SK-N-SH (cell line): ENCODE results near the gene RAD51B. TPM values are rescaled to one million over a fixed set of nuclear protein-coding genes. Genes with fewer than 3 reads are reported as not detected.

Experiments used
- CTCF ChIA-PET: fragments of 300-600, 350-600 bp; formaldehyde crosslinking; extraction: SDS; loops from one replicate; lab custom pipeline; 2021; lab: Yijun Ruan, JAX
- POLR2A ChIA-PET: fragments of 350-600 bp; sonication (Branson Sonifier 250); formaldehyde crosslinking; extraction: SDS; loops from one replicate; lab custom pipeline; 2020; ENCODE audit warnings: antibody characterized with exemption, inconsistent platforms; lab: Yijun Ruan, JAX
- DNase-seq: peaks from one replicate; pipeline ENCODE4 v3.0.0; 2012
- H2AFZ ChIP-seq: fragments of 200-600 bp; sonication (generic); 2 replicates; pipeline ENCODE4 v1.8.1; 2016; ENCODE audit warnings: antibody characterized with exemption, mild to moderate bottlenecking, low read depth
- H3F3A ChIP-seq: fragments of 200-600 bp; sonication (generic); replicated peaks from 2 replicates; pipeline ENCODE3; 2016; ENCODE audit warnings: antibody characterized with exemption, mild to moderate bottlenecking; ENCODE audit not compliant: insufficient read depth
- H3K27ac ChIP-seq, 2 experiments: fragments of 200-500 bp in 1 of 2; fragments of 200-600 bp in 1 of 2; sonication (Bioruptor generic) in 1 of 2; sonication (generic), shearing (Covaris generic) in 1 of 2; 2 replicates each; pipeline versions ENCODE4 v1.5.1 to v1.6.1; 2014 to 2016; ENCODE audit warnings: low read depth in 2 of 2, inconsistent platforms in 1 of 2, low read length in 1 of 2, mild to moderate bottlenecking in 1 of 2, mixed read lengths in 1 of 2
- H3K27me3 ChIP-seq: fragments of 200-600 bp; sonication (generic), shearing (Covaris generic); 2 replicates; pipeline ENCODE4 v1.6.1; 2016; ENCODE audit warnings: mixed run types; ENCODE audit not compliant: insufficient read depth
- H3K36me3 ChIP-seq, 2 experiments: fragments of 200-500 bp in 1 of 2; fragments of 200-600 bp in 1 of 2; sonication (Bioruptor generic) in 1 of 2; sonication (generic) in 1 of 2; replicated peaks in 1 of 2; 2 replicates each; pipeline versions ENCODE3 to v1.5.1; 2014 to 2016; ENCODE audit warnings: low read length in 1 of 2, mild to moderate bottlenecking in 1 of 2; ENCODE audit not compliant: insufficient read depth in 2 of 2, control insufficient read depth in 1 of 2
- H3K4me1 ChIP-seq, 2 experiments: fragments of 200-500 bp in 1 of 2; fragments of 200-600 bp in 1 of 2; sonication (Bioruptor generic) in 1 of 2; sonication (generic), shearing (Covaris generic) in 1 of 2; 2 replicates each; pipeline versions ENCODE4 v1.5.1 to v1.6.1; 2014 to 2016; ENCODE audit warnings: low read depth in 1 of 2, low read length in 1 of 2, mixed run types in 1 of 2; ENCODE audit not compliant: insufficient read depth in 2 of 2, control insufficient read depth in 1 of 2
- H3K4me2 ChIP-seq: fragments of 200-600 bp; sonication (generic), shearing (Covaris generic); 2 replicates; pipeline ENCODE4 v1.6.1; 2017; ENCODE audit warnings: mixed run types
- H3K4me3 ChIP-seq, 2 experiments: fragments of 200-500 bp in 1 of 2; fragments of 200-600 bp in 1 of 2; sonication (Bioruptor generic) in 1 of 2; sonication (generic), shearing (Covaris generic) in 1 of 2; 2 replicates each; pipeline versions ENCODE4 v1.5.1 to v1.8.1; 2014 to 2016; ENCODE audit warnings: low read depth in 2 of 2, inconsistent platforms in 1 of 2, low read length in 1 of 2, mild to moderate bottlenecking in 1 of 2, mixed read lengths in 1 of 2, moderate library complexity in 1 of 2
- H3K79me2 ChIP-seq: fragments of 200-600 bp; sonication (generic); 2 replicates; pipeline ENCODE4 v1.8.1; 2017; ENCODE audit warnings: mild to moderate bottlenecking; ENCODE audit not compliant: insufficient read depth
- H3K9ac ChIP-seq: fragments of 200-600 bp; sonication (generic); 2 replicates; pipeline ENCODE4 v1.6.1; 2017; ENCODE audit warnings: mixed run types
- H3K9me2 ChIP-seq: fragments of 200-600 bp; sonication (generic); 2 replicates; pipeline ENCODE4 v1.6.1; 2017; ENCODE audit warnings: mixed run types
- H3K9me3 ChIP-seq: fragments of 200-600 bp; sonication (generic); 2 replicates; pipeline ENCODE4 v1.6.1; 2017; ENCODE audit warnings: mixed run types, mild to moderate bottlenecking, moderate library complexity
- H4K20me1 ChIP-seq: fragments of 200-600 bp; sonication (generic); 2 replicates; pipeline ENCODE4 v1.6.1; 2017; ENCODE audit warnings: mild to moderate bottlenecking, mixed run types; ENCODE audit not compliant: insufficient read depth
- CTCF ChIP-seq: fragments of 200-600 bp; sonication (generic); IDR thresholded peaks from 2 replicates; pipeline ENCODE4 v1.6.1; 2017; ENCODE audit warnings: antibody characterized with exemption, mild to moderate bottlenecking, moderate library complexity
- ELF1 ChIP-seq: IDR thresholded peaks from 2 replicates; pipeline ENCODE4 v1.4.0; 2012
- EP300 ChIP-seq, 2 experiments: IDR thresholded peaks; 2 replicates each; pipeline versions ENCODE4 v1.4.0 to v1.6.1; 2012; ENCODE audit warnings: borderline replicate concordance in 1 of 2, low read depth in 1 of 2, low read length in 1 of 2
- FOXJ3 ChIP-seq: sonication (generic); formaldehyde crosslinking; IDR thresholded peaks from 2 replicates; pipeline ENCODE4 v1.5.1; 2020; ENCODE audit warnings: mild to moderate bottlenecking, missing genetic modification reagents
- FOXM1 ChIP-seq: IDR thresholded peaks from 2 replicates; pipeline ENCODE4 v1.4.0; 2012; ENCODE audit warnings: low read depth, mild to moderate bottlenecking
- GABPA ChIP-seq: IDR thresholded peaks from 2 replicates; pipeline ENCODE4 v1.4.0; 2012; ENCODE audit warnings: low read depth, mild to moderate bottlenecking
- GATA2 ChIP-seq: sonication (generic); formaldehyde crosslinking; IDR thresholded peaks from 2 replicates; pipeline ENCODE4 v1.5.0; 2020; ENCODE audit warnings: mild to moderate bottlenecking, missing genetic modification reagents
- JUND ChIP-seq: IDR thresholded peaks from 2 replicates; pipeline ENCODE4 v1.4.0; 2012
- MEF2A ChIP-seq: IDR thresholded peaks from 2 replicates; pipeline ENCODE4 v1.4.0; 2012; ENCODE audit warnings: low read depth, borderline replicate concordance
- NFIC ChIP-seq: IDR thresholded peaks from 2 replicates; pipeline ENCODE4 v1.4.0; 2012; ENCODE audit warnings: borderline replicate concordance
- RAD21 ChIP-seq: IDR thresholded peaks from 2 replicates; pipeline ENCODE4 v1.6.1; 2012; ENCODE audit warnings: mild to moderate bottlenecking, low read length
- RFX5 ChIP-seq: IDR thresholded peaks from 2 replicates; pipeline ENCODE4 v1.6.1; 2012; ENCODE audit warnings: mild to moderate bottlenecking, improper control_type of control experiment, low read length
- RXRA ChIP-seq: IDR thresholded peaks from 2 replicates; pipeline ENCODE4 v1.4.0; 2012; ENCODE audit warnings: low read depth, mild to moderate bottlenecking, borderline replicate concordance
- SIN3A ChIP-seq: IDR thresholded peaks from 2 replicates; pipeline ENCODE4 v1.6.1; 2012; ENCODE audit warnings: low read depth, mild to moderate bottlenecking, low read length, moderate library complexity, borderline replicate concordance
- USF1 ChIP-seq: IDR thresholded peaks from 2 replicates; pipeline ENCODE4 v1.4.0; 2012; ENCODE audit warnings: low read depth, borderline replicate concordance
- ZBTB33 ChIP-seq: IDR thresholded peaks from 2 replicates; pipeline ENCODE4 v1.4.0; 2012; ENCODE audit warnings: low read depth, borderline replicate concordance
- whole genome bisulfite sequencing: methylation state at CpG from one replicate; pipeline ENCODE4 v1.1.6; 2017; ENCODE audit warnings: low lambda C conversion rate; 5-methylcytosine and 5-hydroxymethylcytosine counted together
- polyA plus RNA-seq, 3 experiments: library from polyadenylated mRNA; depleted of rRNA; stranded (reverse); fragments of >200 nt; gene quantifications; 2 replicates each; pipeline ENCODE4 v1.2.3, GENCODE V29; 2012
- TF ChIP-seq, protein P1 (sequence below): IDR thresholded peaks from 2 replicates; pipeline ENCODE4 v1.4.0; 2012; ENCODE audit warnings: low read depth
- TF ChIP-seq, protein P2 (sequence below): fragments of 150-350 bp; IDR thresholded peaks from 2 replicates; pipeline ENCODE4 v1.6.1; 2016; ENCODE audit warnings: mild to moderate bottlenecking, low read depth, low read length

The RAD51B gene
- polyA plus RNA-seq, 1 of the 3 experiments (the other 2 are of a cell fraction) = 6.0 TPM

- Histone ChIP-seq H3K27ac (no peak overlapping the region), H3K79me2 (no peaks in the 10 kb centered on the region), H3K9me2 (no peaks in the 10 kb centered on the region), H3K4me2 (no peak overlapping the region), H3K9me3 (peaks cover 26% of the 10 kb centered on the region), H3K36me3 (no peaks in the 10 kb centered on the region), H2AFZ (no peak overlapping the region), H3K4me3 (no peak overlapping the region), H3K9ac (no peak overlapping the region), H3F3A (peaks cover 8% of the 10 kb centered on the region), H4K20me1 (no peaks in the 10 kb centered on the region), H3K4me1 (0 out of 4 replicates have a peak, but pooled peaks cover 0 to 7% of the 10 kb centered on the region in 2 experiments), H3K27me3 (no peaks in the 10 kb centered on the region)
- no peak for DNase-seq
- no peak for TF ChIP-seq GABPA
- TF ChIP-seq NFIC = no peak
- TF ChIP-seq ELF1 = no peak
- no peak for TF ChIP-seq EP300 (IDR thresholded peaks at IDR 0.05; ENCODE audit: borderline replicate concordance in 1 of 2, low read depth in 1 of 2, low read length in 1 of 2)
- no peak for TF ChIP-seq USF1
- no peak for TF ChIP-seq FOXJ3 (CRISPR knock-in tag)
- CTCF ChIA-PET = no interaction called here
- POLR2A ChIA-PET = no interaction called here
Measured at GRCh38 chr14:68532496-68532895, 712.9 kb downstream of the RAD51B start.

GRCh38 chr14:68534276-68534675 lies 714.7 kb downstream of the RAD51B start:
- TF ChIP-seq NFIC = no peak
- TF ChIP-seq, protein P1, sequence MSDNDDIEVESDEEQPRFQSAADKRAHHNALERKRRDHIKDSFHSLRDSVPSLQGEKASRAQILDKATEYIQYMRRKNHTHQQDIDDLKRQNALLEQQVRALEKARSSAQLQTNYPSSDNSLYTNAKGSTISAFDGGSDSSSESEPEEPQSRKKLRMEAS = no peak
- no peak for TF ChIP-seq FOXJ3 (CRISPR knock-in tag)
- TF ChIP-seq FOXM1 = no peak
- TF ChIP-seq RFX5 = no peak
- no peak for TF ChIP-seq SIN3A
- TF ChIP-seq, protein P2, sequence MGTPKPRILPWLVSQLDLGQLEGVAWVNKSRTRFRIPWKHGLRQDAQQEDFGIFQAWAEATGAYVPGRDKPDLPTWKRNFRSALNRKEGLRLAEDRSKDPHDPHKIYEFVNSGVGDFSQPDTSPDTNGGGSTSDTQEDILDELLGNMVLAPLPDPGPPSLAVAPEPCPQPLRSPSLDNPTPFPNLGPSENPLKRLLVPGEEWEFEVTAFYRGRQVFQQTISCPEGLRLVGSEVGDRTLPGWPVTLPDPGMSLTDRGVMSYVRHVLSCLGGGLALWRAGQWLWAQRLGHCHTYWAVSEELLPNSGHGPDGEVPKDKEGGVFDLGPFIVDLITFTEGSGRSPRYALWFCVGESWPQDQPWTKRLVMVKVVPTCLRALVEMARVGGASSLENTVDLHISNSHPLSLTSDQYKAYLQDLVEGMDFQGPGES = no peak
- no peak for TF ChIP-seq JUND
- TF ChIP-seq ZBTB33 = no peak
- no peak for TF ChIP-seq RAD21
- TF ChIP-seq RXRA = no peak
- TF ChIP-seq GATA2 (CRISPR knock-in tag) = no peak
- TF ChIP-seq MEF2A = no peak
- TF ChIP-seq CTCF = no peak
- no peaks in the 10 kb centered on the region for H4K20me1 ChIP-seq
- H2AFZ ChIP-seq = no peak overlapping the region
- H3K27me3 ChIP-seq = no peaks in the 10 kb centered on the region
- H3K27ac ChIP-seq = no peak overlapping the region
- peaks cover 26% of the 10 kb centered on the region for H3K9me3 ChIP-seq
- no peaks in the 10 kb centered on the region for H3K9me2 ChIP-seq
- no peak overlapping the region for H3K9ac ChIP-seq
- CTCF ChIA-PET = interaction anchor here (0.7 to 1.2 kb wide), 2 partner anchors 12 to 281 kb away, joined by 3 to 5 read pairs; no protein-coding TSS in a partner anchor
- H3K4me3 ChIP-seq = no peak overlapping the region
- H3K79me2 ChIP-seq = no peaks in the 10 kb centered on the region
- no peaks in the 10 kb centered on the region for H3K36me3 ChIP-seq
- no peak for DNase-seq
- POLR2A ChIA-PET = interaction anchor here (0.6 kb wide), 1 partner anchor 15 kb away, joined by 4 read pairs; no protein-coding TSS in a partner anchor
- peaks cover 8% of the 10 kb centered on the region for H3F3A ChIP-seq
- 95% methylated on average over 3 of the region's 3 CpGs for WGBS
- H3K4me2 ChIP-seq = no peak overlapping the region
- H3K4me1 ChIP-seq = 0 out of 4 replicates have a peak, but pooled peaks cover 0 to 7% of the 10 kb centered on the region in 2 experiments
